PC-3 (cell line): ENCODE measurements around the gene ZNF18. TPM values are rescaled to one million over a fixed set of nuclear protein-coding genes. Genes with fewer than 3 reads are reported as not detected.
"Not testable (repeated sequence)": the region's sequence is repeated elsewhere in the genome, so short reads cannot be mapped to it uniquely, and the experiment has no call there.

Experiments
- ATAC-seq: fragments of 200-7000 bp; cut with Tn5 transposase; 2 replicates; pipeline ENCODE4 v1.9.1; 2020; ENCODE audit warnings: mild to moderate bottlenecking, moderate library complexity
- BruUV-seq: library from RNA; stranded (reverse); fragments of 400-500 nt; replicated peaks from 2 replicates; lab custom pipeline; 2021; lab: Mats Ljungman, UMichigan
- CTCF ChIA-PET: fragments of 300-600 bp; sonication (Branson Sonifier 250); formaldehyde crosslinking; loops from one replicate; lab custom pipeline; 2022; ENCODE audit warnings: antibody characterized with exemption; lab: Charles Lee
- POLR2A ChIA-PET: fragments of 300-600 bp; sonication (Branson Sonifier 250); formaldehyde crosslinking; loops from one replicate; lab custom pipeline; 2022; ENCODE audit warnings: antibody characterized with exemption; ENCODE audit not compliant: unreplicated experiment; lab: Charles Lee
- DNase-seq: peaks from one replicate; pipeline ENCODE4 v3.0.0-alpha.2; 2015
- H2AFZ ChIP-seq: fragments of 300-600 bp; sonication (generic); 2 replicates; pipeline ENCODE4 v1.6.0; 2016; ENCODE audit warnings: antibody characterized with exemption, low read length
- H3F3A ChIP-seq: fragments of 300-600 bp; sonication (generic); one replicate; pipeline ENCODE4 v1.6.0; 2017; ENCODE audit warnings: antibody characterized with exemption, low read length, control low read depth, mild to moderate bottlenecking; ENCODE audit not compliant: unreplicated experiment
- H3K27ac ChIP-seq: fragments of 300-600 bp; sonication (generic); 2 replicates; pipeline ENCODE4 v1.5.1; 2016; ENCODE audit warnings: mild to moderate bottlenecking, low read length
- H3K27me3 ChIP-seq: fragments of 300-600 bp; sonication (generic); 2 replicates; pipeline ENCODE4 v1.6.1; 2016; ENCODE audit warnings: low read length, mixed read lengths
- H3K36me3 ChIP-seq: fragments of 300-600 bp; sonication (generic); 2 replicates; pipeline ENCODE4 v1.6.1; 2016; ENCODE audit warnings: low read depth, mixed run types, low read length, mixed read lengths
- H3K4me1 ChIP-seq: fragments of 300-600 bp; sonication (generic); 2 replicates; pipeline ENCODE4 v1.5.1; 2016; ENCODE audit warnings: low read length; ENCODE audit not compliant: insufficient read depth
- H3K4me2 ChIP-seq: fragments of 300-600 bp; sonication (generic); 2 replicates; pipeline ENCODE4 v1.6.0; 2016; ENCODE audit warnings: low read length
- H3K4me3 ChIP-seq: fragments of 300-600 bp; sonication (generic); 2 replicates; pipeline ENCODE4 v1.5.1; 2016; ENCODE audit warnings: mild to moderate bottlenecking, low read length, mixed read lengths
- H3K79me2 ChIP-seq: fragments of 300-600 bp; sonication (generic); 2 replicates; pipeline ENCODE4 v1.6.1; 2017; ENCODE audit warnings: low read length, mixed read lengths
- H3K9ac ChIP-seq: fragments of 300-600 bp; sonication (generic); 2 replicates; pipeline ENCODE4 v1.6.0; 2016; ENCODE audit warnings: mild to moderate bottlenecking, low read length
- H3K9me2 ChIP-seq: fragments of 300-600 bp; sonication (generic); replicated peaks from 2 replicates; pipeline ENCODE4 v1.6.1; 2016; ENCODE audit warnings: mixed run types, low read length, mixed read lengths
- H3K9me3 ChIP-seq: fragments of 300-600 bp; sonication (generic); 2 replicates; pipeline ENCODE4 v1.6.1; 2016; ENCODE audit warnings: low read length, mixed read lengths
- H4K20me1 ChIP-seq: fragments of 300-600 bp; sonication (generic); 2 replicates; pipeline ENCODE4 v1.6.1; 2016; ENCODE audit warnings: low read length, mixed read lengths
- CTCF ChIP-seq: fragments of 300-600 bp; sonication (generic); conservative IDR thresholded peaks from 2 replicates; pipeline ENCODE4 v1.5.1; 2017; ENCODE audit warnings: antibody characterized with exemption, low read depth, mild to moderate bottlenecking, low read length
- EZH2 ChIP-seq: fragments of 300-600 bp; sonication (generic); IDR thresholded peaks from one replicate; pipeline ENCODE4 v1.6.1; 2017; ENCODE audit warnings: antibody characterized with exemption, mild to moderate bottlenecking, low read length; ENCODE audit not compliant: unreplicated experiment
- EZH2phosphoT487 ChIP-seq: fragments of 300-600 bp; sonication (generic); IDR thresholded peaks from 2 replicates; pipeline ENCODE4 v1.6.1; 2018; ENCODE audit warnings: mild to moderate bottlenecking, antibody characterized with exemption, low read length, borderline replicate concordance
- intact Hi-C: fragments of 100-400 bp; cut with micrococcal nuclease; formaldehyde crosslinking; loops from 2 replicates; pipeline ENCODE4 v1.9.0; 2023
- total RNA-seq: library from RNA; depleted of rRNA; stranded (reverse); fragments of >200 nt; gene quantifications from 2 replicates; pipeline ENCODE4 v1.2.3, GENCODE V29; 2014

The ZNF18 gene
- total RNA-seq, 1 experiment from 2014 or later = 10.1 TPM

- Histone ChIP-seq H3K4me1 (peaks cover 15% of the 10 kb centered on the region), H3K27ac (no peak overlapping the region), H3K4me3 (no peak overlapping the region), H4K20me1 (no peaks in the 10 kb centered on the region), H3F3A (no peaks in the 10 kb centered on the region), H3K4me2 (no peak overlapping the region), H3K9me3 (peaks cover 11% of the 10 kb centered on the region; the same call in 1 of the 2 replicates), H3K79me2 (no peaks in the 10 kb centered on the region), H2AFZ (no peak overlapping the region), H3K36me3 (no peaks in the 10 kb centered on the region), H3K9me2 (no peaks in the 10 kb centered on the region), H3K9ac (no peak overlapping the region), H3K27me3 (no peaks in the 10 kb centered on the region)
- BruUV-seq = no TSS peak
- no peak for DNase-seq
- intact Hi-C loops = no loop called here
- POLR2A ChIA-PET = no interaction called here
- no peak for TF ChIP-seq CTCF
- TF ChIP-seq EZH2 = no peak
- TF ChIP-seq EZH2phosphoT487 = no peak
- CTCF ChIA-PET = no interaction called here
- no peak for ATAC-seq
Measured at GRCh38 chr17:11952610-11953009, 44.7 kb downstream of the ZNF18 start.

GRCh38 chr17:11950771-11951519 lies 46.3 kb downstream of the ZNF18 start:
- H3K9me3 ChIP-seq = peaks cover 11% of the 10 kb centered on the region; the same call in 1 of the 2 replicates
- H3K4me1 ChIP-seq = peaks cover 15% of the 10 kb centered on the region
- no peaks in the 10 kb centered on the region for H3F3A ChIP-seq
- BruUV-seq = no TSS peak
- ATAC-seq (peak; percentile 50), DNase-seq (peak; percentile 77)
- H3K79me2 ChIP-seq = no peaks in the 10 kb centered on the region
- H3K4me2 ChIP-seq = no peak overlapping the region
- no peaks in the 10 kb centered on the region for H3K27me3 ChIP-seq
- H3K27ac ChIP-seq = no peak overlapping the region
- no peaks in the 10 kb centered on the region for H3K9me2 ChIP-seq
- H3K4me3 ChIP-seq = no peak overlapping the region
- no peak for TF ChIP-seq EZH2
- TF ChIP-seq CTCF = no peak
- no peak for TF ChIP-seq EZH2phosphoT487
- H3K36me3 ChIP-seq = no peaks in the 10 kb centered on the region
- CTCF ChIA-PET = no interaction called here
- H4K20me1 ChIP-seq = no peaks in the 10 kb centered on the region
- no peak overlapping the region for H3K9ac ChIP-seq
- intact Hi-C loops = no loop called here
- POLR2A ChIA-PET = no interaction called here
- H2AFZ ChIP-seq = no peak overlapping the region

- H3K36me3 ChIP-seq, ATAC-seq, POLR2A ChIA-PET, H3K9ac ChIP-seq, H3K27me3 ChIP-seq, BruUV-seq, H3K9me2 ChIP-seq, H3F3A ChIP-seq, H2AFZ ChIP-seq, H3K79me2 ChIP-seq, H3K4me3 ChIP-seq, H3K27ac ChIP-seq, H3K4me2 ChIP-seq, DNase-seq, H4K20me1 ChIP-seq, CTCF ChIA-PET: not testable (repeated sequence)
- intact Hi-C loops = loop anchor here (2.0 kb wide), 1 partner anchor 75 kb away; no protein-coding TSS in a partner anchor
- H3K9me3 ChIP-seq = peaks cover 10% of the 10 kb centered on the region; the same call in 1 of the 2 replicates
- H3K4me1 ChIP-seq = peaks cover 22% of the 10 kb centered on the region
Measured at GRCh38 chr17:11949571-11949970, 47.7 kb downstream of the ZNF18 start.
